ENCODE results near the gene CUL2.
"Not testable (repeated sequence)": the region's sequence is repeated elsewhere in the genome, so short reads cannot be mapped to it uniquely, and the experiment has no call there.

CUL2 gene

GRCh38 chr10:34974364-34975065, 115.6 kb downstream of the CUL2 start:
- DNase-seq, result not testable (repeated sequence)

GRCh38 chr10:34973757-34974156, 116.4 kb downstream of the CUL2 start:
- not testable (repeated sequence) for DNase-seq

GRCh38 chr10:34973121-34973520, 117.0 kb downstream of the CUL2 start:
- not testable (repeated sequence) for DNase-seq

GRCh38 chr10:34972591-34972990, 117.5 kb downstream of the CUL2 start:
- not testable (repeated sequence) for DNase-seq

GRCh38 chr10:34971606-34972334, 118.4 kb downstream of the CUL2 start:
- not testable (repeated sequence) for DNase-seq

- DNase-seq, result no peak
Observed at GRCh38 chr10:34969171-34969570, 121.0 kb downstream of the CUL2 start.

- no peak for DNase-seq
Observed at GRCh38 chr10:34967335-34967880, 122.7 kb downstream of the CUL2 start.

- DNase-seq, result no peak
Observed at GRCh38 chr10:34966451-34966850, 123.7 kb downstream of the CUL2 start.

- DNase-seq, result no peak
Observed at GRCh38 chr10:34966040-34966439, 124.1 kb downstream of the CUL2 start.

GRCh38 chr10:34964166-34964800, 125.9 kb downstream of the CUL2 start:
- no peak for DNase-seq

GRCh38 chr10:34962866-34963265, 127.3 kb downstream of the CUL2 start:
- DNase-seq, result no peak

- DNase-seq, result no peak
Observed at GRCh38 chr10:34960983-34961382, 129.2 kb downstream of the CUL2 start.

- DNase-seq, result no peak
Observed at GRCh38 chr10:34959786-34960185, 130.4 kb downstream of the CUL2 start.

GRCh38 chr10:34959321-34959720, 130.8 kb downstream of the CUL2 start:
- no peak for DNase-seq

All from stimulated activated CD4-positive, alpha-beta T cell treated with anti-CD3 and anti-CD28 coated beads, Interleukin-12 subunit alpha, Interleukin-12 subunit beta, amount 100 ng/mL, for 4 hours (primary cell).